AG09319 (cell line): Measurements from ENCODE around the gene EFR3B.

Experiments used
- DNase-seq: peaks from one replicate; pipeline ENCODE4 v3.0.0-alpha.2; 2010; ENCODE audit warnings: low read depth; ENCODE audit errors: extremely low read depth
- CTCF ChIP-seq: IDR thresholded peaks from 2 replicates; pipeline ENCODE4 v1.5.1; 2011; ENCODE audit warnings: low read depth, mild to moderate bottlenecking, inconsistent platforms, low read length, moderate library complexity

The EFR3B gene

DNA sequence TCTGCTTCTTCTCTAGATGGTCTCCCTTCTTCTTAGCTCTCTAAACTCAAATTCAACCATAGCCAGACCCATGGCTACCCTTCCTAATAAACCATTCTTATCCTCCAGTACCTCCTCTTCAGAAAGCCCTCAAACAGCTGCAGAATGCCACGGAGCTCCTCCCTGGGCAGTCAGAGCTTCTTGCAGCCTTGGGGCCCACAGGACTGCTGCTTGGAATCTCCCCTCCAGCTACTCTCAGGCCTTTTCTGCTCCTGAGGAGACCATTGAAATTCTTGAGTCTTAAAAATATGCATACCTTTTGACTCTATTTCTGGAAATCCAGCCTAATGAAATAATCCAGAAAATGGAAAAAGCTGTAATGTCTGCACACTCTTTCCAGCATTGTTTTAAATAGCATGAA lies 30.7 kb downstream of the EFR3B start:
- no peak for TF ChIP-seq CTCF

GRCh38 chr2:25073025-25073424 lies 31.1 kb downstream of the EFR3B start:
- no peak for TF ChIP-seq CTCF
- no peak for DNase-seq

More for the DNA sequence above, 30.7 kb downstream of the EFR3B start:
- no peak for DNase-seq

DNA sequence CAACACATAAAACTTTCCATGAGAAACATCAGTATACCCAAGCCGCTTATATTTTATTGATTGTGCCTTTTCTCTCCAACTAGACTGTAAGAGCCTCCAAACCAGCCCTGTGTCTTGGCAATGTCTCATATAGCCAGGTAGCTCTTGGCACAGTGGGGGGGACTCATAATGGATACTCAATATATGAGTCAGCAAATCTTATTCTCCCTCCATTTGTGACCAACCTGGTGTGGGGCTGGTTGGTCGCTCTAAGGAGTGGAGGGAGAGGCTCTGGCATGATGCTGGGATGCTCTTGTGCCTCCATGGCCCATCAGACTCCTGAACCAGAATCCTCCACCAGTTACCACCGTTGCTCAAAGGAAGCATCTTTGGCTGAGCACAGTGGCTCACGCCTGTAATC lies 32.0 kb downstream of the EFR3B start:
- no peak for TF ChIP-seq CTCF
- DNase-seq = no peak

GRCh38 chr2:25074826-25075225 lies 33.0 kb downstream of the EFR3B start:
- DNase-seq = no peak
- no peak for TF ChIP-seq CTCF

GRCh38 chr2:25076749-25077148 lies 34.9 kb downstream of the EFR3B start:
- no peak for DNase-seq
- no peak for TF ChIP-seq CTCF

DNA sequence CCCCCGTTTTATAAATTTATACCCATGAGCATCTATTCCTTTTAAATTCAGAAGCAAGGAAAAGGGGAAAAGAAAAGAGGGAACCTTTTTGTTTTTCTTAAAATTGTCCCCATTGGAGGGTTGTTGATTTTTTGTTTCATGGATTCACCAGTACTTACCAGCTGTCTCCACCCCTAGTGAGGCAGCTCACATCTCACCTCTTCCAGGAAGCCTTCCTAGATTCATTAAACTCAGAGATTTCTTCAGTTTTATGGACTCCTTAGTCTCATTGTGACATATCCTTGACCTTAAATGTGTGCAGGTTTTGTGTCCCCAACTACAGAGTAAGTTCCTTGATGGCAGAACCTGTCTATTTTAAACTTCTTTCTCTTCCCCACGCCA lies 35.9 kb downstream of the EFR3B start:
- TF ChIP-seq CTCF = no peak
- DNase-seq = no peak

DNA sequence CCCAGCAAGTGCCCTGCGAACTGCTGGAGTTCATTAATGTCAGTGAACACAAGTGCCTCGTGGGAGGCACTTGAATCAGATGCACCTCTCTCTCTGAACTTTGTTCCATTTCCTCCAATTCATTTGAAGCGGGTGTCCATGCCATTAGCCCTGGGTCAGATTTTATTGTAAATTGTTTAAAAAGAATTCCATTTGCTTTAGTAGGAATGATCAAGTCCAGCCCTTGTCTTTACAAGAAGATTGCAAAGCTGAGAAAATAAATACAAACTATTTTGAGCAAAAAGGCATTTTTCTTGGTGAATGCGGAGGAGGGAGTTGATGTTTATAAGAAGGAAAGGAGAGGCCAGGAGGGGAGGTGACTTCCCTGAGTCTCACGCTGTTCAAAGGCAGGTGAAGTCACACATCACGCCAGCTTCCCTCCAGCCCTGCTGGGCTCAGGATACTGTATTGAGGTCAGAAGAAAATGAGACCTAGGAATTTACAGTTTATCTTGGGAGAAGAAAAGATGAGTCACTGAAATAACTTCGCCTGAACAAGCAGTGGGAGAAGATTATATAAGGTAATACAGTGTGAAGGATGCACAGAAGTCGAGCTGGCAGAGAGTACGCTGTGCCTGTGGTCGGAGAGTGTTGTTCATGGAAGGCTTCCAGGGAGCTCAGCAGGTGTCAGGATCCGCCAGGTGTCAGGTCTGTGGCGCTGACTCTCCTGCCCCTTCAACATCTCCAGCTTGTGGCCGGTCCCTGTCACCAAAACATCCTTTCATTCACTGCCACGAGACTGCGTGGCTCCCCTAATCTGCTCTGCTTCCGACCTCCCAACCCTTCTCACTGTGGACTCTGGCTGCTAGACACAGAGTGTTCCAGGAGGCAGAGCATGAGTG lies 36.5 kb downstream of the EFR3B start:
- TF ChIP-seq CTCF = no peak
- DNase-seq = no peak
